SW480 (cell line): ENCODE results near the gene PROB1.
"Not testable (repeated sequence)": the region's sequence is repeated elsewhere in the genome, so short reads cannot be mapped to it uniquely, and the experiment has no call there.

Experiments
- DNase-seq: peaks from one replicate; pipeline ENCODE4 v3.0.0-alpha.2; 2016; ENCODE audit warnings: low spot score

The PROB1 gene

DNA sequence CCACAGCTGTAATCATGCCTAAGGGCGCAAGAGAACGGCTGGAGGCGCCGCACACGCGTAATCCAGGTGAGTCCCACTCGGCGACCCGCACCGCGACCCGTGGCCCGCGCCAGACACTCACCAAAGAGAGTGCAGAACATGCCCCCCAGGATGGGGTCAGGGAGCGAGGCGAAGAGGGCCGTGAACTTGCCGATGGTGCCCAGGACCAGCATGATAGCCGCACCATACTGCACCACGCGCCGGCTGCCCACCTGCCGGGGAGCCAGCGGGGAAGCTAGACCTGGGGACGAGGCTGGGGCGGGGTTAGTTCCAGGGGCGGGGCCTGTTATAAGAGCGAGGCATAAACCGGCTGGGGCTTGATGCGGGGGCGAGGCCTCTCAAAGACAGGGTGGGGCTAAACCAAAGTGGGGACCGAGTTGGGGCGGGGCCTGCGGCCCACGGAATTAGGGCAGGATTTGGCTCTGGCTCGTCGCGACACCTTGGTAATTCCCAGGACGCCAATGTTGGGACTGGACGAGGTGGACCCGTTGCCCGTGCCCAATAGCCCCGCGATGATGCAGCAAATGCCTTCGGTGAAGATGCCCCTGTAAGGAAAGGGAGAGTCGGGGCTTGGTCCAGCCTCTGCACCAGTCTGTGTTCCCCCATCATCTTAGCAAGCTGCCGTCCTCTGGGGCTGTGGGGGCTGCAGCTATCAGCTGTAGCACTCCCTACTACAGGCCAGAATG, 16.6 kb downstream of the PROB1 start:
- DNase-seq: no peak

DNA sequence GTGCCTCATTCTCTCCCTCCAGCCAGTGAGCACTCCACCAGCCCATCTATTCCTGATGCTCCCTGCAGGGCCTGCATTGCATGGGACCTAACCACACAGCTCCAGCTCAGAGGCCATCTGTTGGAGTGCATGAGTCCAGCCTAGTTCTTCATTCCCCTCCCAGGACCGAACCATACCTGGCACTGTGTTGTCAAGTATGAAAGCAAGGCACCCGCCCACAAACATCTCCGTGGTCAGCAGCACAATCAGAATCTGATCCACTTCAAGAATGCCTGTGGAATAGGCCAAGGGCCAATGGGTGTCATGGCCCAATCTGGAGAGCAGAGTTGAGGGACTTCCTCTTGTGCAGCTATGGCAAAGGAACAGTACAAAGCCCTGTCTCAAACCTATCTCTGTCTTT, 17.7 kb downstream of the PROB1 start:
- no peak for DNase-seq

DNA sequence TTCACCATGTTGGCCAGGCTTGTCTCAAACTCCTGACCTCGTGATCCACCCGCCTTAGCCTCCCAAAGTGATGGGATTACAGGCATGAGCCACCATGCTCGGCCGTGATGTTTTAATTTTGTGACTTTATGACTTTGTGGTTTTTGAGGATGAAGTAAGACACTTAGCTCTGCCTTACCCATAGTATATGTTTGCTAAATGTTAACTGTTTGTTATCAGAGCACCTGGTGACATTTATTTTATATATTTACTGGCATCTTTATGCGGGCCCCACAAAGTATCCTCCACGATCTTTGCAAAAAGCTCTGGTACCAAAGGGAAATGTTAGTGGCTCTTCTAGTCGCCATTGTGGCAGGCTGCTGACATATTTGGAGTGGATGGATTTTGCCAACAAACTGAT, 18.5 kb downstream of the PROB1 start:
- DNase-seq: no peak

DNA sequence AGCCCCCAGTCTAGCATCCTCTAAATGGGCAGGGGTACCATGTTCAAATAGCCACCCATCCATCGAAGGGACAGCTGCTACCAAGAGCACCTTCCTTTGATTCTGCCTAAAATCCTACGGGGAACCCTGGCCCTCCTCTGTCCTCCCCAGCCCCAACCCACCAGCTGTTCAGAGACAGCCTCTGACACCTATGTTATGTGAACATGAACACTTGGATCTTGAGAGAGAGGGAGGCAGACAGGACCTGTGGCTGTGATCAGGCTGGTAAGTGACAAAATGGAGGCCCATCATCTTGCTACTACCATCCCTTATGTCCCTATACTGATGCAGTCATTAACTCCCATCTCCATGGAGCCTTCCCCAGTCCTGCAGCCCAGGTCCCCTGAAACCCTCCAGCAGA, 20.0 kb downstream of the PROB1 start:
- no peak for DNase-seq

DNA sequence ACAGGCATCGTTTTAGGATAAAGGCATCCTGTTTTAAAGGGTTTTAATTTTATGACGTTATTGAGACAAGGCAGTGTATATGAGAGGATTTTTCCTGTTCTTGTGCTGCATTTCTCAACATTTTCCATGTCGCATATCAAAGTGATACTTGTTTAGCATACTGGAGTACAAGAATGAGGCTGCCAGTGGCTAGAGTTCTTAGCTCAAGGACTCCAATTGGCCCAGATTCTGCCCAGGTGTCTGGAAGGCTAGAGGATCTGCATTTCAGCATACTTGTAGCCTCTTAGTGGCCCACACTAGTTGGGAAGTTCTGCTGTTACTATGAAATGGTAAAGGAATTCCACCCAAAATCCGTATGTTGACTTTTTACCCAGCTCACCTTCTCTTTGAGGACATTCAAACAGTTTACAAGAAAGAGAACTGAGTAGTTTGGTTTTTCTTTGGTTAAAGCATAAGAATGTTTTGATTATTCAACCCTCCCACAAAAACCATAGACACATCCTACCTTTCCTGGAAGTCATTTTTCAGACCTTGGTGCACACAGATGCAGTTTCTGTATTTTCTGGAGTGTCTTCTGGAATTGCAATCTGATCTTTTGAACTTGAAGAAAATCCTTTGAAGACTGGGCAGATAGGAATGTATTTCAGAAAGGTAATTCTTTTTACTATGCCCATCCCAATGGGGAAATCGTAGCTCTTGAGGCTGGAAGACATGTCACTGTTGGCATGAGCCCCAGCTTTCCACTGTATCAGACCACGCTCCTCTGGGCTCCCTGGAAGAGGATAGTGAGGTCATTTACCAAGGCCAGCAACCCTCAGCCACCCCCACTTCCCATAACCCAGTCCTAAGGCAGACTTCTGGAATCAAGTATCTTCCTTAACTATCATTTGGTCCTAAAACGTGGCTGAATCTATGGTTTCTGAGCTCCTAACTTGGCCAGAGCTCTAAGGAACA, 23.1 kb downstream of the PROB1 start:
- DNase-seq: no peak

DNA sequence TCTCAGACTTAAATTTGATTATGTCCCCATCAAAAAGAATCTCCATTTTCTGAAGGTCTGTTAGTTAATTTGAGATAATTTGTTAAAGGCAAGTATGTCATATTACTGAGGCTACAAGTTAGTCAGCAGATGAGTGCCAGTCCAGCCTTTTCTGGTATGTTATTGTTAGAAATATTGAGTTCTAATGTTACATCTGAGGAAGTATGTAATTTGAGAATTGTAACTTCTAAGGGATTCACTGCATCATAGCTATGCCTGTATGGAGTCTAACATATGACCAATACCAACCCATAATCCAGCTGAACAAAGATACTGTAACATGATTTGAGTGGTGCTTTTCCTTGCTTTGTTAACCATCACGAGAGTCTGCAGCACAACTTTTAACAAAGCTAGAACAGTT, 25.7 kb downstream of the PROB1 start:
- no peak for DNase-seq

DNA sequence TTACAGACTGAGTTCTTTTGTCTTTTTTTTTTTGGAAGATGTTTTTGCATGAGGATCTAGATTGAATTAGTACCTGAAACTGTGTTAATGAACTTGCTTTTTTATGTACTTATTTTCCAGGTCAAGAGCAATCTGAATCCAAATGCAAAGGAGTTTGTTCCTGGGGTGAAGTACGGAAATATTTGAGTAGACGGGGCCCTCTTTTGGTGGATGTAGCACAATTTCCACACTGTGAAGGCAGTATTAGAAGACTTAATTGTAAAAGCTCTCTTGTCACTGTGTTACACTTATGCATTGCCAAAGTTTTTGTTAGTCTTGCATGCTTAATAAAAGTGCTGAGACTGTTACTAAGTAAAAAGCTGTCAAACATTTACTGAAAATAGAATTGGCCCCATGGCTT, 26.3 kb downstream of the PROB1 start:
- no peak for DNase-seq

DNA sequence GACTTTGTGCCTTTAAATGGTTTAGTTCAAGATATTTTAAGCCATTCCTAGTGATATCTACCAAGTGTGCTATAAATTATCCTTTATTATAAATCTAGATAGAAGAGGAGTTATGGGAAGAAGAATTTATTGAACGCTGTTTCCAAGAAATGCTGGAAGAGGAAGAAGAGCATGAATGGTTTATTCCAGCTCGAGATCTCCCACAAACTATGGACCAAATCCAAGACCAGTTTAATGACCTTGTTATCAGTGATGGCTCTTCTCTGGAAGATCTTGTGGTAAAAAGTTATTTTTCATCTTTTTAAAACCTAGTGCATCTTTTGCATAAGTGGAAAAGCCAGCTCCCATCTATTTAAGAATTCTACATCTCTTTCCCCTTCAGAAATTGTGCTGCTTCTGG, 30.4 kb downstream of the PROB1 start:
- DNase-seq: no peak

DNA sequence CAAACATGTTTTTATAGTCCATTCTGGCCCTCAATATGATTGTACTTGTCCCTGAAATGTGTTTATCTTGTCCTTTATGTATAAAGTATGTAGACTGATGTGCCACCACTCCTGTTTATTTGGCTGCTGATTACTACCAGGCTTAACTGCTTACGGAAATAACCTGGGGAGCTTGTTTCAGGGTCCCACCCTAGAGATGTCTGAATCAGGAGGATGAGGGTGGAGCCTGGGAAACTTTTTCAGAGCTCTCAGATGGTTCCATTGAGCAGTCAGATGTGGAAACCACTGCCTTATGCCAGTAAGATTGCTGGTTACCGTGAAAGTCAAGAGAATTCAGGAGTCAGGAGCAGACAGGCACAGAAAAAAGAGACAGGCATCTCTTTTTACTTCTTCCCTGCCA, 31.0 kb downstream of the PROB1 start:
- DNase-seq: no peak

DNA sequence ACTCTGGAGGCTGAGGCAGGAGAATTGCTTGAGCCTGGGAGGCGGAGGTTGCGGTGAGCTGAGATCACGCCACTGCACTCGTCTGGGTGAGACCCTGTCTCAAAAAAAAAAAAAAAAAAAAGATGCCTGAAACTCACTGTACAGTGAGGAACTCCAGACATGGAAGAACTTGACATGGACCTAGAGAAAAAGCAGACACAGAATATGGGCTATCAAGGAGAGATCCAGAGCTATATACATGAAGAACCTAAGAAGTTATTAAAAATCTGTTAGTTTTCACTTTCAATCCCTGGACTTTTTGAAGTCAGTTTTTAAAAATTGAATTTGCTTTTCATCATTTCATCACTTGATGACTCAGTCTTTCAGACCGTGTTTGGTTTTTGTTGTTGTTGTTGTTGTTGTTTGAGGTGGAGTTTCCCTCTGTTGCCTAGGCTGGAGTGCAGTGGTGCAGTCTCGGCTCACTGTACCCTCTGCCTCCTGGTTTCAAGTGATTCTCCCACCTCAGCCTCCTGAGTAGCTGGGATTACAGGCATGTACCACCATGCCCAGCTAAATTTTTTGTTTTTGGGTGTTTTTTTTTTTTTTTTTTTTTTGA, 33.0 kb downstream of the PROB1 start:
- DNase-seq: no peak

DNA sequence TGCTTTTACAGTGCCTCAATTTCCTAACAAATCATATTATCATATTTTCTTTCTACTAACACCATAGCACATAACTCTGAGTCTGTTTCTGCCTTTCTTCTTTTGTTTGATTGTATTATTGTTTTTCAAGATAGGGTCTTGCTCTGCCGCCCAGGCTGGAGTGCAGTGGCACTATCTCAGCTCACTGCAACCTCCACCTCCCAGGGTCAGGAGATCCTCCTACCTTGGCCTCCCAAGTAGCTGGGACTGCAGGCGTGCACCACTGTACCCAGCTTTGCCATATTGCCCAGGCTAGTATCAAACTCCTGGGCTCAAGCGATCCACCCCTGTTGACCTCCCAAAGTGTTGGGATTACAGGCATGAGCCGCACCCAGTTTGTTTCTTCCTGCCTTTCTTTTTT, 34.5 kb downstream of the PROB1 start:
- no peak for DNase-seq

DNA sequence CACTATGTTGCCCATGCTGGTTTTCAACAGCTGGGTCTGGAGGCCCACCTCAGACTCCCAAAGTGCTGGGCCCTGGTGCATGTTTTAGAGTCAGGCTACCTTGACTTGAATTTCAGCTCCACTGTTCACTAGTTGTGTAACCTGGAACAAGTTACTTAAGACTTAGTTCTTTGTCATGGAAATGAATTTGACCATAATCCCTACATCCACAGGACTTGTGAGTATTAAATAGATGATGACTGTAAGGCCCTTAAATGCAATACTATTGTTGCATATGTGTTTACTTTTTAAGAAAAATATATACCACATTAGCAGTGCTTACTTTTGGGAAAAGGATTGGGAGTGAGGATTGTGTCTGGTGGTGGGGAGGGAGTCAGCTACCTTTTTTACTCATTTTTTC, 36.8 kb downstream of the PROB1 start:
- DNase-seq: no peak

DNA sequence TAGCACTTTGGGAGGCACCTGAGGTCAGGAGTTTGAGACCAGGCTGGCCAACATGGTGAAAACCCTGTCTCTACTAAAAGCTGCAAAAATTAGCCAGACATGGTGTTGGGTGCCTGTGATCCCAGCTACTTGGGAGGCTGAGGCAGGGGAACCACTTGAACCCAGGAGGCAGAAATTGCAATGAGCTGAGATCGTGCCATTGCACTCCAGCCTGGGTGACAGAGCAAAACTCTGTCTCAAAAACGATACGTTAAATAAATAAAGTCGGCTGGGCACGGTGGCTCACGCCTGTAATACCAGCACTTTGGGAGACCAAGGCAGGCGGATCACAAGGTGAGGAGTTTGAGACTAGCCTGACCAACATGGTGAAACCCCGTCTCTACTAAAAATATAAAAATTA, 39.0 kb downstream of the PROB1 start:
- not testable (repeated sequence) for DNase-seq

DNA sequence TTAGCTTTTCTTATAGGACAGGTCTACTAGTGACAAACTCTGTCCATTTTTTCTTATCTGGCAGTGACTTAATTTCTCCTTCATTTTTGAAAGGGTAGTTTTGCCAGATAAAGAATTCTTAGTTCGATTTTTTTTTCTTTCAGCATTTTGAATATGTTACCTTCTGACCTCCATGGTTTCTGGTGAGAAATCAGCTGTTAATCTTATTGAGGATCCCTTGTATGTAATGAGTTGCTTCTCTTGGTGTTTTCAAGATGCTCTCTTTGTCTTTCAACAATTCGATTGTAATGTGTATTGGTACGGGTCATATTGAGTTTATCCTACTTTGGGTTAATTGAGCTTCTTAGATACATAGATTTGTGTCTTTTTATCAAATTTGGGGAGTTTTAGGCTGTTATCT, 40.7 kb downstream of the PROB1 start:
- no peak for DNase-seq

DNA sequence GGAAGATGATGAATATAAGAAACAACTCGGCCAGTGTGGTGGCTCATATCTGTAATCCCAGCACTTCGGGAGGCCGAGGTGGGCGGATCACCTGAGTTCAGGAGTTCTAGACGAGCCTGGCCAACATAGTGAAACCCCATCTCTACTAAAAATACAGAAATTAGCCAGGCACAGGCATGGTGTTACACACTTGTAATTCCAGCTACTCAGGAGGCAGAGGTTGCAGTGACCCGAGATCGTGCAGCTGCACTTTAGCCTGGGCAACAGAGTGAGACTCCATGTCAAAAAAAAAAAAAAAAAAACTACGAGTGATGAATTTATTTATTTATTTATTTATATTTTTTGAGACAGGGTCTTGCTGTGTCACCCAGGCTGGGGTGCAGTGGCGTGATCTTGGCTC, 47.0 kb downstream of the PROB1 start:
- not testable (repeated sequence) for DNase-seq

DNA sequence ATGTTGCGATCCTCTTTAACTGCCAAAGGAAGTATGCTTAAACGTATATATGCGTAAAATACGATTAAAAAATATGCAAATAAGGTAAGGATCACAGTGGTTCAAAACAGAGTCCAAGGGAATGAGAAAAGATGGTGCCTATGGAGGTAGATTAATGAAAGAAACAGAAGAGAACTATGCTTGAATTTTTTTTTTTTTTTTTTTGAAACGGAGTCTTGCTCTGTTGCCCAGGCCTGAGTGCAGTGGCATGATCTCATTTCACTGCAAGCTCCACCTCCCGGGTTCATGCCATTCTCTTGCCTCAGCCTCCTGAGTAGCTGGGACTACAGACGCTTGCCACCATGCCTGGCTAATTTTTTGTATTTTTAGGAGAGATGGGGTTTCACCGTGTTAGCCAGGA, 49.5 kb downstream of the PROB1 start:
- not testable (repeated sequence) for DNase-seq

DNA sequence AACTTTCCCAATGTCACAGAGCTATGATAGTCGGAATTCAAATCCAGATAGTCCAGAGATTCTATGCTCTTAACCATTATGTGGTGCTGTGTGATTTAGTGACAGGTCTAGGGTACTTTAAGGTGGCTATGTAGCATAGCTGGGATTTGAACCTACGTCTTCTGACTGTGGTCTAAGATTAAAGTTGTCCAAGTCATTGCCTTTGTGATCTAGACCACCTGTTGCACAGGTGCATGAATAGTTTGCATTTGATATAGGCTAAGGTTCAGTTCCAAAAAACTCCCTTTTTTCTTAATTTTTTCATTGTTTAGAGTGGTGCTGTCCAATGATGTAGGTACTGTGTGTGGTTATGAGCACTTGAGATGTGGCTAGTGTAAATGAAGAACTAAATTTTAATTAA, 50.7 kb downstream of the PROB1 start:
- no peak for DNase-seq

DNA sequence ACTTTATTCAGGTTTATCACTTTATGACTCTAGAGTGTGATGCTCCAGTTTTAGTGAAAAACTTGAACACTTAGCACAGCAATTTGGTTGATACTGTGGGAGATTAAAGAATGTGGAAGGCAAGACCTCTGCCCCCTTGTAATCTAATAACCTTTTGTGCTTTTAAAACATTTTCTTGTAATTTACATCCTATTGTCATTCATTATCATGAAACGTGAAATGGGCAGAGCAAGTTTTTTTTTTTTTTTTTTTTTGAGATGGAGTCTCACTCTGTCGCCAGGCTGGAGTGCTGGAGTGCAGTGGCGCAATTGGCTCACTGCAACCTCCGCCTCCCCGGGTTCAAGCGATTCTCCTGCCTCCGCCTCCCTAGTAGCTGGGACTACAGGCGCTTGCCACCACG, 51.4 kb downstream of the PROB1 start:
- DNase-seq: no peak

DNA sequence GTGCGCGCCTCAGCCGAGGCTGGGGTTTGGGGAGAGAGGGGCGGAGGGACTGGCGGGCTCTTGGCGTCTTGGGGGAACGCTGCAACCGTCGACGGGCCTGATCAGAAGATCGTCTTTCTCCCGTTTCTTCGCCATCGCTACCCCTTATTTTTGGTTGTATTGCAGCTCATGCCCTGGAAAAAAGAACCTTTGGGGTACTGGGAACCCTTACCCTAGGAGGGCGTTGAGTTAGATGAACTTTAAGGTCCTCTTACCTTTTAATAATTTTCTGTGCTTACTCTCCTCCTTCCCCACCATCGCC, 52.5 kb downstream of the PROB1 start:
- DNase-seq: no peak

DNA sequence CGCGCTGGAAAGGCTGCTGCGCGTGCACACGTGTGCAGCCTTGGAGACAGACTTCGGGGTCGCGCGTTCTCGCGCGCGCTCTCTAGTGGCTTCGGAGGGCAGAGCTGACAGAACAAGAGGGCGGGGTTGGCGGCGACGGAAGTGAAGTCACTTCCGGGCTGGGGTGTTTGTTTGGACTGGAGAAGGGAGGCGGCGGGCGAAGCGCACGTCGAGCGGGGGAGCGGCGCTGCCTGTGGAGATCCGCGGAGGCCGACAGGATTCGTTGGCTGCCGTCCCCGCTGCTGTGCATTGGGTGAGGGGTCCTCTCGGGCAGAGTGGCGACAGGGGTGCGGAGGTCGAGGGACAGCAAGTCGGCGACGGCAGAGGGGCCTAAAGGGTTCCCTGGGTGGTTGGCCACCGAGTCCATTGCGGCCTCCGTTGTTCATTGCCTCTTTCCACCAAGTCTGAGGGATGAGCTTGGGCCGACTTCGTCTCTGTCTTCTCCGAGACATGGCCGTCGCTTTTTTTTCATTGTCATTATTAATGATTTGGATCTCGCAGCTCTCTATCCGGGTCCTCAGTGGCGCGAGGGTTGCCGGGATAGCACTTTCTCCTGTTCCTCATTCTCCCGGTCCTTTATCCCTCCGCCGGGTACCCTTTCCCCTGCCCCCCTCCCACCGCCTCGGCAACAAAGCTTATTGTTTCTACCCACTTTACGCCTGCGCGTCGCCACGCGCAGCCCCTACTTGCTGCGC, 53.0 kb downstream of the PROB1 start, which contains the start of gene PAIP2:
Gene PAIP2 (plus strand): TSS at position 166 of the 734 bp plus-strand sequence. CDS start 21,931 bp downstream, outside the sequence.
- peak; percentile 99 for DNase-seq

DNA sequence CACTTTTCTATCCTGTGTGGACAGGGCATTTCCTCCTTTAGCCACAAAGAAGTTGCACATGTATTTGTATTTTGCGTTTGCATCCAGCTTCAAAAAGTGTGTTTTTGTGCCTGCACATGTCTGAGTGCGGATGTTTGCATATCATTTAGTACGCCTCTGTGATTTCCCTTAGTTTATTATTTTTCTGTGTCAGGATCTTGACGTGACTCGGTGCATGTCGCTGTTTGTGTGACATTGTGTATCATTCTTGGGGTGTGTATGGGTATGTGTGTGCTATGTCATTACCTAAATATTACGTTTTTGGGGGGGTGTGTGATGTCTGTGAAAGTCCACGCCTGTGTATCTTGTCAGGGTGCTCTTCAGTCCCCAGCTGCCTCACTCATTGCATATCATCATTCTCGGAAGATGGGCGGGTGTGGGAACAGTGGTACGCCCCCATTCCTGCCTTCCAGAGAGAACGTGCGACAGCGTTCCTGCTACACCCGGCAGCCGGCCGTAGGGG, 53.7 kb downstream of the PROB1 start:
- DNase-seq: no peak
